HS-27A (cell line): ENCODE data around the gene ADAMTS2.

Experiments used
- DNase-seq: peaks from one replicate; pipeline ENCODE4 v3.0.0-alpha.2; 2012; ENCODE audit warnings: low read depth, missing footprints

The ADAMTS2 gene

GRCh38 chr5:179176571-179177230 lies 168.6 kb downstream of the ADAMTS2 start:
- no peak for DNase-seq

- DNase-seq = no peak
Measured at GRCh38 chr5:179176166-179176565, 169.1 kb downstream of the ADAMTS2 start.

DNA sequence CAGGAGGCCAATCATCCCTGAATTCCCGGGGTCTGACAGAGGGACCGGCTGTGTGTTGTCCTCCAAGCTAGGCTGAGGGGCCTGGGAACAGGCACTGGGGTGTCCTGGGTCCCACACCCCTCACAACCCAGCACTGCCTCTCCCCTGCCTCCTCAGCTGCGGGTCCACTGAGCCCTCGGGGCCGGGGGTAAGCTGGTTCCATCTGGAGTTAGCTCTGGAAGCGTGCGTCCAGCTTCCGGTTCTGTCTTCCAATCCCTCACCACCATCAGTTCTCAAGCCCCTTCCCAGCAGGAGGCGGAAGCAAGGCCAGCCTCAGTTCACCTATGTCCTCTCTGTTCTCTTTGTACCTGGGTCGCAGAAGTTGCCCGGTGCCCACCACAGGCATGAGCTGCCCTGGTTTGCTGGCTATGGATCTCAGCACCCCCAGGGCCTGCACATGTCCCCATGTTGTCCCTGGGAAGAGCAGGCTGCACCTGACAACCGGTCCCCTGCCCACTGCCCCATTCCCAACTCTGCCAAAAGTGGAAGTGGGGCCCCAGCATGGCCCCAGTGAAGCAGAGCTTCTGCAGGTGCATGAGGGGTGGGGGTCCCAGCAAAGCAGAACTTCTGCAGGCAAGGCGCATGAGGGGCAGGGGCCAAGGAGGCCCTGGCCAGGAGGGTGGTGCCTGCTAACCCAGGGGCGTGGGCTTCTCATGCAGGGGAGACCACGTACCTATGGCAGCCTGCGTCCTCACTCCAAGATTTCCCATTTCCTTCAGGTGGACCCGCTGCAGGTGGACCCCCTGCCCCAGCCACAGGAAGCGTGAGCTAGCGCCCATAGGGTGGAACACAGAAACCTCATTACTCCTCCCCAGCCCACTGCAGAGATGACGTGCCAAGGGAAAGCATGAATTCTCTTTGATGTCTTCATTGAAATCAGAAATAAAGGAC lies 173.2 kb downstream of the ADAMTS2 start:
- DNase-seq = no peak

DNA sequence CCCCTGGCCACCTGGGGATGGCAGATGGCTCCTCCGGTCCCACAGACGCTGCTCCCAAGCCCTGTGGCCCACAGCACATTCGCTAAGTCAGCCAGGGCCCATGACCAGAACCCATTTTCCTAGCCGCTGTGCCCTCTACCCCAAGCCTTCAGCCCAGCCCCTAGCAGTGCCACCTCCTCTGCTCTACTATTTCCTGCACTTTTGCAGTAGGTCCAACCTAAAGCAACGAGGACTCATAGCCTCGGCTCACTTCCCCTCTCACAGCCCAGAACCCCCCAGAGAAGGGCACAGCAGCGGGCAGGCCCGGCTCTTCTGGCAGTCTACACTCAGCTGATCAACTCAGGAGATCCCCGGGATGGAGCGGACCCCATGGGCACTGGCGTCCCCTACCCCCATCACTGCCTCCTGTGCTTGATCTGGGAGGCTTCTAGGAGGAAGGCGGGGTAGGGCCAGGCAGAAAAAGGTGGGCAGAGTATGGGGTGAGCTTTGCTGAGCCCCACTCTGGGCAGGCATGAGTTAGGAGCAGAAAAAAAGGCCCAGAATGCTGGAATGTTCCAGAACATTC lies 173.9 kb downstream of the ADAMTS2 start:
- DNase-seq = no peak

- DNase-seq = no peak
Measured at GRCh38 chr5:179170606-179171005, 174.7 kb downstream of the ADAMTS2 start.

DNA sequence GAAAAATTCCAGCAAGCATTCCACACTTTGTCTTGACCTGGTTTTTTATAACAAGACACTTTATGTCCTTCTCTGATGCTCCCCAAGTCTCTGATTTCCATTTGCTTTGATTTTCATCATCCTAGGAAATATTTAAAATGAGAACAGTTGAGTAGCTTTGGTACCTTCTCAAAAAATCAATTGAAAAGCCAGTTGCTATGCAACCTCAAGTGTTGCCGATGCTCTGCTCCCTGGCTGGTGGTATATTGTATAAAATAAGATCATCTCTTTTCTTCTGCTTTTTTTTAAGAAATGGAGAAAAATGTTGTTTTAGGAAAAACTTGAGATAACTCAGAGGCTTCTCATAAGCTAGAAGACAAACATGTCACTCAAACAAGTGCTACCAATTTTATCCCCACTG lies 175.4 kb downstream of the ADAMTS2 start:
- no peak for DNase-seq

DNA sequence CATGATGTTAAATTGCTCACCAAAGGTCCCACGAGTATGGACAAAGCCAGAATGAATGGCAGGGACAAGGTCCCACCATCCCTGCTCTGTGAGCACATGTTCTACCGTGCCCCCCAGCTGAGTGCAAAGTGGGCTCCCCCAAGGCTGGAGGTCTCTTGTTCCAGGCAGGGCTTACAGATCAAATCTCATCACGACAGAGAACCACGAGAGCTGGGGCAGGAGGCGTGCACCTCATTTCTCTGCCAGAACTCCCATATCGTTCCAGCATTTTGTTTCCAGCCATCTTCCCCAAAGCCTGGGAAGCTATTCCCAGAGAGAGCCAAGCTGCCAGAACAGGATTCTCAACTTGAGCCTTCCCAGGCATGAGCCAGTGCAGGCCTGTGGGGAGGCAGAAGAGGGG lies 176.6 kb downstream of the ADAMTS2 start:
- DNase-seq = no peak

DNA sequence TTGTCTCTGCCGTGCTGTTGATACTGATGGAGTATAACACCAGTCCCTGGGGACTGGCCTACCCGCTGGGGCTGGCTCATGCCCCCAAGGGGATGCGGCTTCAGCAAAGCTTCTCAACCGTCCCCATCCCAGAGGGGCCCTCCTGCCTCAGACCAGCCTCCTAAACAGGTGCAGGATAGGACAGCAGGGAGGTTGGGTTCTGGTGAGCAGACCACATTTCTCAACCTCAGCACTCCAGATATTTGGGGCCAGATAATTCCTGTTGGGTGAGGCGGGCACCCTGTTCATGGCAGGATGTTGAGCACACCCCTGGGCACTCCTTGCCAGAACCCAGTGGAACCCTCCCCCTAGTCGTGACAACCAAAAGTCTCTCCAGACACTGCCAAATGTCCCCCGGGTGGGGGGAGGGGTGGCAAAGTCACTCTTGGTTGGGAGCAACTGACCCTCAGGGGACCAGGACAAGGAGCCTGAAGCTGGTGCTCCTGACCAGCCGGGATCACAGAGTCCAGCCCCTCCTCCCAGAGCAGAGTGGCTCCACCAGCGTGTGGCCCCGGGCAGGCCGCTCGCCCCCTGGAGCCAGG lies 177.3 kb downstream of the ADAMTS2 start:
- DNase-seq = no peak

DNA sequence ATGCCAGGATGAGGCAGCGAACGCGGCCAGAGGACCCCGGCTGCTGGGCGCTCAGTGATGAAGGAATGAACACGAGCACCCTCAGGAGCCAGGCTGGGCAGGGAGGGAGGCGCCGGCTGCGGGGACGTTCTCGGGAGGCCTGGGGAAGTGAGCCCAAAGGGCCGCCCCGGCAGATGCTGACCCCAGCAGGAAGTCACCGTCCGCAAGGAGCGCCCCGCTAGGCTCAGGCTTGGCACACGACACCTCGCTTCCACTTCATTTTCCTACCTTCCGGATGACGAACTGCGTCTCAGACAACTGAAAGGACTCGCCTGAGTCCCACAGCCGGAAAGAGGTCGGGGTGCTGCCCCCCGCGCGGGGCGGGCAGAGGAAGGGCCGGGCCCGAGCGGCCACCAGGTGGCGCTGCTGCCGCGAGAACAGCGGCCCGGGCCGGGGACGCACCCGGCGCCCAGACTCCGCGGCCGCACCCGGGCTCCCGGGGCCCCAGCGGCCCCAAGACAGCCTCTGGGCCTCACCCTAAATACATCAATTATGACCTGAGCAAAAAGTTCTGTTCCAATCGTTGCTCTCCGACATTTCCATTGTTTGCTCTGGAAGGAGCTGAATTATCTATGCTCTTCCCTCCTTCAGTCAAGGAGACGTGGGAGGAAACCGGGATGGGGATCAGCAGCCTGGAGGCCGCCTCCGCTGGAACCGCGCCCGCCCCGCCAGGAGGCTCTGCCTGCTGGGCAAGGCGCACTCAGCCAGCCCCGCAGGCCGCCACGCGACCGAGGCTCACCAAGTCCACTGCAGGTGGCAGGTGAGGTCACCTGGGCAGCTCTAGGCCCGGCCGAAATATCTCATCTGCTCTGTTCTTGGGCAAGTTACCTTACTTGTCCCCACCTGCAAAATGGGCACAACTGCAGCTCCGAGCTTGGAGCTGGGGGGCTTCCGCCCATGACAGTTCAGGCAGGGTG lies 178.1 kb downstream of the ADAMTS2 start:
- no peak for DNase-seq

- no peak for DNase-seq
Measured at GRCh38 chr5:179166171-179166885, 178.9 kb downstream of the ADAMTS2 start.

- no peak for DNase-seq
Measured at GRCh38 chr5:179165421-179166170, 179.7 kb downstream of the ADAMTS2 start.

DNA sequence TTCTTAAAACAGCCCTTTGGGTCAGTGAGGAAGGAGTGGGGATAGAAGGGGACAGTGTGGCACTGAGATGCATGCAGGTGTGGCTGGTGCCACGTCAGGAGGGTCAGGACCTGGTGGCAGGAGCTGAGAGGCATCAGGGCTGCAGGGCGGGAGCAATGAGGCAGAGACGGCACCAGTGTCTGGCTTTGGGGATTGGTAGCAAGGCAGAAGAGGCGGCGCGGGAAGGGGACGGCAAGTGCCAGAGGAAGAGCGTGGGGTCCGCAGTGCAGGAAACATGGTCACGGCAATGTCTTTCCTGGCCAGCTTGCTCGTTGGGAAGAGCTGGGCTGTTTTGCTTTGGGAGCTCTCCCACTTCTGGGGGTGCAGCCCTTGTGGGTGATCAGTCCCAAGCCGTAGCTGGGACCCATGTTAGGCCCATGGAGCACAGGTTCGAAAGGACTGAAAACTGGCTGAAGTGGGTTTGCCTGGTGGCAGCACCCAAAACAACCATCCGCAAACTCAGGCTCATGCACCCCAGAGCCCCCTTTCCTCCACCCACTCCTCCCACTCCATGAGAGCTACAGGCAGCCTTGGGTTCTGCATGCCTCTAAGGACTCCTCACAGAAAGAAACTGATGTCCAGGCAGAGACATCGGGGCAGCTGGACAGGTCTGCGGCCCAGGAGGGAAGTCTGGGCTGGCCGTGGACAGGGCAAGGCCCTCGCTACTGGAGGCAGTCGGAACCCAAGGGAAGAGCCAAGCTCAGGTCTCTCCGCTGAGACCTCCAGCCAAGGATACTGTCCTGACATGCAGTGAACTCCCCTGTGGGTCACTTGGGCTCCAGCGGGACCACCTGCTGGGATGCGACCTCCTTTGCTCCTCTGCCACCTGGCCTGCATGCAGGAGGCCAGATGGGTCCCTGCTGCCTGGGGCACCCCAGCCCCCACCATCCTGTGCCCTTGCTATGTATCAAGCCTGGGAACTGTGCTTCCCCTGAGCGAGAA lies 180.6 kb downstream of the ADAMTS2 start:
- no peak for DNase-seq

- no peak for DNase-seq
Measured at GRCh38 chr5:179163236-179164155, 181.8 kb downstream of the ADAMTS2 start.

GRCh38 chr5:179162351-179163235 lies 182.7 kb downstream of the ADAMTS2 start:
- no peak for DNase-seq

GRCh38 chr5:179161901-179162300 lies 183.4 kb downstream of the ADAMTS2 start:
- DNase-seq = no peak

DNA sequence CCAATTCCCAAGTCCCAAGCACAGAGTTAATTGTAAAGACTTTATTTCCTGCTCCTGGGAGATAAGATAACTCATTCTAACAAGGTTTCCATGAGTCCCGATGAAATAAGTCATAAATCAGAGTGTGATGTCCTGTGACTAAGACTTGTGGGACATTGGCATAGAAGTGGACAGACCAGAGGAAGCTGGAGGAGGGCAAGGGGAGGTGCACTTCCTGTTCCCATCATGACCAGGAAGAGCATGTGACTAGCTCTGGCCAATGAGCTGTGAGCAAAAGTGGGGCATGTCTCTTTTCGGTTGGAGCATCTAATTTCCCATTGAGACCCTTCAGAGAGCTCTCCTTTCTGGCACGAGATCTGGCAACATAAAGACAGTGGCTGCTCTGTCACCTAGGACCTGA lies 184.7 kb downstream of the ADAMTS2 start:
- DNase-seq = no peak

GRCh38 chr5:179158556-179158955 lies 186.7 kb downstream of the ADAMTS2 start:
- DNase-seq = no peak
